Epithelial cell of esophagus (primary cell): ENCODE measurements around the gene GRIA3.
"Not testable (repeated sequence)": the region's sequence is repeated elsewhere in the genome, so short reads cannot be mapped to it uniquely, and the experiment has no call there.

ENCODE experiments used
- DNase-seq: peaks from one replicate; pipeline ENCODE4 v3.0.0; 2010; ENCODE audit warnings: low read depth
- H3K4me3 ChIP-seq: 2 replicates; pipeline ENCODE4 v1.5.1; 2011; ENCODE audit warnings: mild to moderate bottlenecking, low read length, control low read depth
- TF ChIP-seq, protein P1 (sequence below): IDR thresholded peaks from 2 replicates; pipeline ENCODE4 v1.5.1; 2011; ENCODE audit warnings: low read depth, mild to moderate bottlenecking, low read length, control low read depth, inconsistent platforms; ENCODE audit not compliant: insufficient read depth; ENCODE audit errors: missing control alignments

Gene GRIA3

DNA sequence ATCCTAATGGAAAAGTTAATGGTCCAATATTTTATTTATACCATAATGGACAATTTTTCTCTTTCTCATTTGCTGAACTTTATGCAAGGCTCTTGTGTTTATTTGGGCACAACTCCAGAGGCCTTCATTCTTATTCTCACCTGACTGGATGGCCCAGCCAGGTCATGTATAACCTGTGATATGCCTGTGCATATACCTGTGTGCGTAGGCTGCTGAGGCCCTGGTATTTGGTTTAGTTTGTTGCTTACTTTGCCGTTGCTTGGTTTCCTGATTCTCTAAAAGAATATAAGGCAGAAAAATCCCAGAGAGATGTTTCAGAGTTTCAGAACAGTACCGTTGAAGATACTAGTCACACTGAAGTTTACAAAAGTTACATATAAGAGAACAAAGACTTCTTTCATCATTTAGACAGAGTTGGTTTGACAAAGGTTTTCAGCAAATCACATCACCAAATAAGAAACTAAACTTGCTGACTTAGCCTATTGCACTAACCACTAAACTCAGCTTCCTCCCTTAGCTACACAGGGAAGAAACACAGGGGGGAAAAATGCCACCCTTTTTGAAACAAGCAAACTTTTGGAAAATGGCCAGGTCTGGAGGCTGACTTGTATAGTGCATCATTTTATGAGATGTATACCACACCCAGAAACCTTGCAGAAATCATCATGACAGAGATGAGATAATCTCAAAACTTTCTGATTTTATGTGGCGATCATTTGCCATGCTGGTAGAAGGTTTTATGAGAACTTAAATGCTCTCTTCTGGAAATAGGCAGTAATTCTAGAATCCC is 248.5 kb downstream of the GRIA3 start:
- no peak overlapping the region for H3K4me3 ChIP-seq
- DNase-seq: peak; percentile 76
- TF ChIP-seq, protein P1, sequence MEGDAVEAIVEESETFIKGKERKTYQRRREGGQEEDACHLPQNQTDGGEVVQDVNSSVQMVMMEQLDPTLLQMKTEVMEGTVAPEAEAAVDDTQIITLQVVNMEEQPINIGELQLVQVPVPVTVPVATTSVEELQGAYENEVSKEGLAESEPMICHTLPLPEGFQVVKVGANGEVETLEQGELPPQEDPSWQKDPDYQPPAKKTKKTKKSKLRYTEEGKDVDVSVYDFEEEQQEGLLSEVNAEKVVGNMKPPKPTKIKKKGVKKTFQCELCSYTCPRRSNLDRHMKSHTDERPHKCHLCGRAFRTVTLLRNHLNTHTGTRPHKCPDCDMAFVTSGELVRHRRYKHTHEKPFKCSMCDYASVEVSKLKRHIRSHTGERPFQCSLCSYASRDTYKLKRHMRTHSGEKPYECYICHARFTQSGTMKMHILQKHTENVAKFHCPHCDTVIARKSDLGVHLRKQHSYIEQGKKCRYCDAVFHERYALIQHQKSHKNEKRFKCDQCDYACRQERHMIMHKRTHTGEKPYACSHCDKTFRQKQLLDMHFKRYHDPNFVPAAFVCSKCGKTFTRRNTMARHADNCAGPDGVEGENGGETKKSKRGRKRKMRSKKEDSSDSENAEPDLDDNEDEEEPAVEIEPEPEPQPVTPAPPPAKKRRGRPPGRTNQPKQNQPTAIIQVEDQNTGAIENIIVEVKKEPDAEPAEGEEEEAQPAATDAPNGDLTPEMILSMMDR: no peak

DNA sequence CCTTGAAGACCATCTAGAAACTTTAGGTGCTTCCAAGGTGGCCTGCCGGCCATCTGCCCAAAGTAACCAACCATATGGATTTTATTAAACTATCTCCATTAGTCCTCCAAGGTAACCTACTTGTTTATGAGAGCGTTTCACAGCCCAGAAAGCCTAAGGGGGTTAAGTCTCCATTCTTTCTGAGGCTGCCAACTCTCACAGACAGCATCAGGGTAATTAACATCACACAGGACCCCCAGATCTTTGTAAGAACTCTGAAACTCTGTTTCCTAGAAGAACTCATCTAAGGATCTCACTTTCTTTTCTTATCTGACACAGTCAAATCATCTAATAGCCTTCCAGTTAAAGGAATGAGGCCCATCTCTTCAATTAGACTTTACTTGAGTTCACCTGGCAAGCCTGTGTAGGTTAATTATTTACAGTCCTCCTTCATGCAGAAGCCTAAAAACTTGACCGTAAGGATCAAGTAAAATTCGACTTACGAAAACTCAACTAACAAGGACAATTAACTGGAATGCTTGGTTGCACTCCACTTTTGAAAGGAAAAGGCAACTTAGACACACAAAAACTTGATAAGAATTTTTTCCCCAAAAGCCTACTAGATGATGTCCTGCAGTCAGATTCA is 252.5 kb downstream of the GRIA3 start:
- no peak for DNase-seq
- TF ChIP-seq, protein P1: no peak
- H3K4me3 ChIP-seq: no peak overlapping the region

DNA sequence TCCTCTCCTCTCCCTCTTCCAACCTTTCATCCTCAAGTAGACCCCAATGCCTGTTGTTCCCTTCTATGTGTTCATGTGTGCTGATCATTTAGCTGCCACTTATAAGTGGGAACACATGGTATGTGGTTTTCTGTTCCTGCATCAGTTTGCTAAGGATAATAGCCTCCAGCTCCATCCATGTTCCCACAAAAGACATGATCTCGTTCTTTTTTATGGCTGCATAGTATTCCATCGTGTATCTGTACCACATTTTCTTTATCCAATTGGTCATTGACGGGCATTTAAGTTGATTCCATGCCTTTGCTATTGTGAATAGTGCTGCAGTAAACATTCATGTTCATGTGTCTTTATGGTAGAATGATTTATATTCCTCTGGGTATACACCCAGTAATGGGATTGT is 255.8 kb downstream of the GRIA3 start:
- H3K4me3 ChIP-seq, DNase-seq: not testable (repeated sequence)

DNA sequence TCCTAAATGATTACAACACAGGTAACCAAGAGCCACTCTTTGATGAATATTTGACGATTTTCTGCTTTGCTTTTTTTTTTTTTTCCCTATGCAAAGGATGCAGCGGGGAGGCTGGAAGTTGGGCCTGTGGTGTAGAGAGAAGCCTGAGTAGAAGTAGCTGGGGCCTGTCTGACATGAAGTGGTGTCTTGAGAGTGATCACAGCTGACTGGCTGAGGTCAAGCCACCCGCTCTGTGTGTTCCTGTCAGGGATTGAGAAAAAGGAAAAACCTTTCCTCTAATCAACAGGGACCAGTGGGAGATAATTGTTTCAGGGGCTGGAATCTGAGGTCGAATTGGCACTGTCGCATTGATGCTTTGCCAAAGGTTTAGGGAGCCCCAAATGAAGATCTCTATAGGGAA is 258.7 kb downstream of the GRIA3 start:
- TF ChIP-seq, protein P1: no peak
- no peak for DNase-seq
- no peak overlapping the region for H3K4me3 ChIP-seq

DNA sequence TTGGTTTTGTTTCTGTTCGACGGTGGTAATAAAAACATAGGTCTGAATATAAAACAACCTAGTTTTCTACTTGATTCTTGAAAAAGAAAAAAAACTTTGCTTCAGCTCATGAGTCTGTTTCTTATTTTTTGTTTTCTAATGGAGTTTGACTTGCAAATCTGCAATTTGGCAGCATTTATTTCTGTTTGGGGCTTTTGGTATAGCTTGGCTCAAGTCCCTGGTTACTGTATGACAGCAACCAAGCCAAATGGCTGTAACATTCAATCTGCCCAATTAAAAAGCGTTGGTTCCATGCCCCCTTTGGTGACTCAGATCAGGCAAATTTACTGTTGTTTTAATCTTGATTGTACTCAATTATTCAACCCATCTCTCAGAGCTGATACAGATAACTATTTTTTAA is 263.4 kb downstream of the GRIA3 start:
- no peak overlapping the region for H3K4me3 ChIP-seq
- DNase-seq: no peak
- TF ChIP-seq, protein P1: no peak

DNA sequence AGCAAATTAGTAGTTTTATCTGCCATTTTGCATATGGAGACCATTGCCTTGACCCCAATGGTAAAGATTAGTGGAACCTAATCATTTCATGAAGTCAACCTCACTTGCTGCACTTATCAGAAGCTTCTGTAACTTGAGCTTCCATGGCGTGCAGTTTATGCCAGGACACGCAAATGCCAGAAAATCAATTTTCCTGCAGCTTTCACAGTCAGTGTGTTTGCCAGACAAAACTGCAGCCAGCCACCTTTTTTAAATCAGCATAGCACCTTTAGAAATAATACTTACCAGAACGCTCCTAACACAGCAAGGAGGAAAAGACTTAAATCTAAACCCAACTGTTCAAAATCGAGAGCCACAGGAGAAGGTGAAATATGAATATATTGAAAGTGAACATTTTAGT is 265.3 kb downstream of the GRIA3 start:
- no peak overlapping the region for H3K4me3 ChIP-seq
- TF ChIP-seq, protein P1: no peak
- no peak for DNase-seq

DNA sequence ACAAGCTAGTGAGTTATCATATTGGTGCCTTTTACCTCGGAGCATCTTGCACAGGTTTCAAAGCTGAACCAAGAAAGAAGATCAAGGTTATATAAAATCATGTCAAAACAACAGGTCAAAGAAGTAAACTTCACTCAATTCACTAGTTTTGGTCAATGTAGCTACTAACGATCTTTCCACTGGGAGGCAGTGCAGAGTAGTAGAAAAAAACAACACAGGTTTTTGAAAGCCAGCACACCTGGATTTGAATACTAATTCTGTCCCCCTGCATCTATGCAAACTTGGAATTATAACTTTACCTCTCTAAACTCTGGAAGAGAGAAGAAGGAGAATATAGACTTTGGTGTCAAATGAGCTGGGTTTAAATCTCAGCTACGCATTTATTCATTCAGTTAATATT is 266.1 kb downstream of the GRIA3 start:
- DNase-seq: peak; percentile 17
- TF ChIP-seq, protein P1: peak; percentile 47
- H3K4me3 ChIP-seq: no peak overlapping the region
